MCF 10A (cell line): ENCODE measurements around the gene CRELD2. TPM values are rescaled to one million over a fixed set of nuclear protein-coding genes. Genes with fewer than 3 reads are reported as not detected.

ENCODE experiments used
- BruUV-seq: library from RNA; stranded (reverse); fragments of 400-500 nt; replicated peaks from 2 replicates; lab custom pipeline; 2021; lab: Mats Ljungman, UMichigan
- CTCF ChIA-PET: fragments of 300-600 bp; sonication (Branson Sonifier 250); formaldehyde crosslinking; extraction: SDS; loops from one replicate; lab custom pipeline; 2021; ENCODE audit warnings: antibody characterized with exemption, inconsistent platforms; lab: Yijun Ruan, JAX
- POLR2A ChIA-PET: fragments of 300-600, 350-650 bp; sonication (Branson Sonifier 250); formaldehyde crosslinking; extraction: SDS; loops from one replicate; lab custom pipeline; 2020; ENCODE audit warnings: antibody characterized with exemption, inconsistent platforms; lab: Yijun Ruan, JAX
- DNase-seq: peaks from one replicate; pipeline ENCODE4 v3.0.0-alpha.2; 2018; ENCODE audit not compliant: unreplicated experiment
- H3K27ac Mint-ChIP-seq: one replicate; pipeline ENCODE4 v1.8.0; 2022; ENCODE audit warnings: mild to moderate bottlenecking, low read depth, mixed read lengths; ENCODE audit not compliant: unreplicated experiment
- H3K27me3 Mint-ChIP-seq: one replicate; pipeline ENCODE4 v1.8.0; 2022; ENCODE audit warnings: mixed read lengths; ENCODE audit not compliant: insufficient read depth, unreplicated experiment
- H3K36me3 Mint-ChIP-seq: one replicate; pipeline ENCODE4 v1.8.0; 2022; ENCODE audit warnings: mild to moderate bottlenecking, moderate library complexity, mixed read lengths; ENCODE audit not compliant: insufficient read depth, unreplicated experiment
- H3K4me1 Mint-ChIP-seq: one replicate; pipeline ENCODE4 v1.8.0; 2022; ENCODE audit warnings: mixed read lengths; ENCODE audit not compliant: insufficient read depth, unreplicated experiment
- H3K4me3 Mint-ChIP-seq: one replicate; pipeline ENCODE4 v1.8.0; 2022; ENCODE audit warnings: mild to moderate bottlenecking, moderate library complexity, mixed read lengths; ENCODE audit not compliant: unreplicated experiment
- H3K9me3 Mint-ChIP-seq: one replicate; pipeline ENCODE4 v1.8.0; 2022; ENCODE audit warnings: mixed read lengths; ENCODE audit not compliant: unreplicated experiment
- intact Hi-C: fragments of 100-400 bp; cut with micrococcal nuclease; formaldehyde crosslinking; loops from 2 replicates; pipeline ENCODE4 v1.14.1; 2022
- total RNA-seq: library from RNA; stranded (reverse); gene quantifications from 2 replicates; pipeline ENCODE4 v1.2.3, GENCODE V29; 2022
- TF ChIP-seq, protein P1 (sequence below): fragments of 200-600 bp; IDR thresholded peaks from one replicate; pipeline ENCODE4 v1.8.0; 2022; ENCODE audit warnings: antibody characterized with exemption, mild to moderate bottlenecking; ENCODE audit not compliant: unreplicated experiment

Gene CRELD2
- total RNA-seq, 1 experiment from 2014 or later, result 70.7 TPM

DNA sequence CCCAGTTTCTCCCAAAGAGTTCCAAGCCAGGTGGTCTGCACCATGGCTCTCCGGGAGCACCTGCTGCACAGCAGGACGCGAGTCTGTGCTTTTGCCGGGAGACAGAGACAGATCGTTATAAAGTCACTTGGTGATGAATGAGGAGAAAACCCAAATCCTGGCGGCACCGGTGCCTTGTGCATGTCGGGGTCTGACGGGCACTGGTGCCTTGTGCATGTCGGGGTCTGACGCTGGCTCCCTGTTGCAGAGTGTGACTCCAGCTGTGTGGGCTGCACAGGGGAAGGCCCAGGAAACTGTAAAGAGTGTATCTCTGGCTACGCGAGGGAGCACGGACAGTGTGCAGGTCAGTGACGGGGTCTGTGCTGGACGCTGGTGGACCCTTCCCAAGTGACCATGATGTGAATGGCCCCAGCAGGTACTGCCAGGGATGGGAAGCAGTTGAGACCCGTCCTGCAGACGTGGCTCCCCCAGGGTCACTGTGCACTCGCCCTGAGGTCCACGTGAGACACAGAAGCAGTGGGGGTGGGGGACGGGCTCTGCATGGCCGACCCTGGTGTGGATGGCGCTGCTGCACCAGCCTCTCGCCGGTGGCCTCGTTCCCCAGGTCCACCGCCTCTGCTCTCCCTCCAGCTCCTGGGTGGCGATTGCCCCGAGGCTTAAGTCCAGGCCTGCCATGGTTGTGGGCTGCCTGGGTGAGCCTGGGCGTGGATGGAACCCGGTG lies 5.8 kb downstream of the CRELD2 start:
- peaks cover 19% of the 10 kb centered on the region for H3K36me3 Mint-ChIP-seq

DNA sequence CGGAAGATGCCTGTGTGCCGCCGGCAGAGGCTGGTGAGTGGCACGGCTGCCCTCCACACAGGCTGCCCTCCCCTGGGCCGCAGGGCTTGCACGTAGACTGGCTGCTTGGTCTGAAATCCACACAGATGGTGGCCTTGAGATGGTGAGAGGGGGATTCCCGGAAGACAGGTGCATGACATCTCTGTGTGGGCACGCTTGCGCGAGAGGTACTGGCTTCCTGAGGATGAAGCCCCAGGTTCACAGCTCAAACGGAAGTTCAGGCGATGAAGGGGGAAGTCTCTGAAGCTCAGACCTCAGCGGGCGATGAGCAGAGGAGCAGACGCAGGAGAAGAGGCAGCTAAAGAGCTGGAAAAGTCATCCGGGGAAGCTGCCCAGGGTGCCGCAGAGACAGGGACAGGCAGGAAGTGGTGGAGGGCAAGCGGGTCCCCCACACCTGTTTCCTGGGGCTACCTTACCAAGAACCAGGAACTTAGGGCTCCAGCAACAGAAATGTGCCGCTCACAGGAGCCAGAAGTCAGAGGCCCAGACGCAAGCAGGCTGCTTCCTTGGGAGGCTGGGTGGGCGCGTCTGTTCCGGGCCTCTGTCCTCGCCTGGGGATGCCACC lies 7.2 kb downstream of the CRELD2 start:
- ChIA-PET CTCF (interaction anchor here (0.6 to 1.6 kb wide), 3 partner anchors 104 to 106 kb away, joined by 3 to 4 read pairs (median 4); no protein-coding TSS in a partner anchor), POLR2A (no interaction called here)
- Mint-ChIP-seq H3K4me3 (no peak overlapping the region), H3K27me3 (no peaks in the 10 kb centered on the region), H3K27ac (no peak overlapping the region), H3K9me3 (no peaks in the 10 kb centered on the region), H3K4me1 (no peaks in the 10 kb centered on the region), H3K36me3 (peaks cover 26% of the 10 kb centered on the region)
- no peak for DNase-seq
- intact Hi-C loops, result no loop called here
- BruUV-seq, result no TSS peak
- TF ChIP-seq, protein P1, sequence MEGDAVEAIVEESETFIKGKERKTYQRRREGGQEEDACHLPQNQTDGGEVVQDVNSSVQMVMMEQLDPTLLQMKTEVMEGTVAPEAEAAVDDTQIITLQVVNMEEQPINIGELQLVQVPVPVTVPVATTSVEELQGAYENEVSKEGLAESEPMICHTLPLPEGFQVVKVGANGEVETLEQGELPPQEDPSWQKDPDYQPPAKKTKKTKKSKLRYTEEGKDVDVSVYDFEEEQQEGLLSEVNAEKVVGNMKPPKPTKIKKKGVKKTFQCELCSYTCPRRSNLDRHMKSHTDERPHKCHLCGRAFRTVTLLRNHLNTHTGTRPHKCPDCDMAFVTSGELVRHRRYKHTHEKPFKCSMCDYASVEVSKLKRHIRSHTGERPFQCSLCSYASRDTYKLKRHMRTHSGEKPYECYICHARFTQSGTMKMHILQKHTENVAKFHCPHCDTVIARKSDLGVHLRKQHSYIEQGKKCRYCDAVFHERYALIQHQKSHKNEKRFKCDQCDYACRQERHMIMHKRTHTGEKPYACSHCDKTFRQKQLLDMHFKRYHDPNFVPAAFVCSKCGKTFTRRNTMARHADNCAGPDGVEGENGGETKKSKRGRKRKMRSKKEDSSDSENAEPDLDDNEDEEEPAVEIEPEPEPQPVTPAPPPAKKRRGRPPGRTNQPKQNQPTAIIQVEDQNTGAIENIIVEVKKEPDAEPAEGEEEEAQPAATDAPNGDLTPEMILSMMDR, result no peak

More for the DNA sequence above, 5.8 kb downstream of the CRELD2 start:
- H3K27me3 Mint-ChIP-seq, result no peaks in the 10 kb centered on the region
- BruUV-seq, result no TSS peak
- ChIA-PET POLR2A (no interaction called here), CTCF (interaction anchor here (0.6 kb wide), 1 partner anchor 106 kb away, joined by 3 read pairs; no protein-coding TSS in a partner anchor)
- no peak for DNase-seq
- H3K4me3 Mint-ChIP-seq, result no peak overlapping the region
- H3K27ac Mint-ChIP-seq, result no peak overlapping the region
- intact Hi-C loops, result no loop called here
- TF ChIP-seq, protein P1, result no peak
- H3K4me1 Mint-ChIP-seq, result no peaks in the 10 kb centered on the region
- H3K9me3 Mint-ChIP-seq, result no peaks in the 10 kb centered on the region

DNA sequence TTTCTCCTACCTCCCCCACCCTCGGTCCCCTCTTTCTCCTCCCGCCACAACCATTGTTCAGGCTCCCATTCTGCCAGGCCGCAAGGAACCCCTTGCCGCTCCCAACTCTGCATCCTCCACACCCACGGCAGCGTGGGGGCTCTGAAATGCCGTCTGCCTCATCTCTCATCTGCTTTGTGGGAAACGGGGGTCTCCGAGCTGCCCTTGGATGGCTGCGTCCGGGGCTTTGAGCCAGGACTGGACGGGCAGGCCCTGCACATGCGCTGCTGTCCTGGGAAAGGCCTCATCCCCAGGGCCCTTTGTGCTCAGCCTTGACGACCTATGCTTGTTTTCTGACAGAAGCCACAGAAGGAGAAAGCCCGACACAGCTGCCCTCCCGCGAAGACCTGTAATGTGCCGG lies 8.5 kb downstream of the CRELD2 start:
- BruUV-seq, result no TSS peak
- H3K9me3 Mint-ChIP-seq, result no peaks in the 10 kb centered on the region
- H3K27ac Mint-ChIP-seq, result no peak overlapping the region
- ChIA-PET CTCF (interaction anchor here (1.5 kb wide), 1 partner anchor 103 kb away, joined by 8 read pairs; no protein-coding TSS in a partner anchor), POLR2A (interaction anchor here (1.6 kb wide), 1 partner anchor 9 kb away, joined by 5 read pairs; the partner anchor contains the start of genes ALG12 and CRELD2)
- H3K4me3 Mint-ChIP-seq, result no peak overlapping the region
- DNase-seq, result no peak
- H3K36me3 Mint-ChIP-seq, result peaks cover 26% of the 10 kb centered on the region
- H3K27me3 Mint-ChIP-seq, result no peaks in the 10 kb centered on the region
- TF ChIP-seq, protein P1, result no peak
- H3K4me1 Mint-ChIP-seq, result peaks cover 5% of the 10 kb centered on the region
- intact Hi-C loops, result no loop called here
